Astrocyte of the cerebellum (primary cell): ENCODE data around the gene CDY1B.
"Not testable (repeated sequence)": the region's sequence is repeated elsewhere in the genome, so short reads cannot be mapped to it uniquely, and the experiment has no call there.

Source experiments
- DNase-seq: peaks from one replicate; pipeline ENCODE4 v3.0.0-alpha.2; 2011; ENCODE audit warnings: low read depth
- H3K4me3 ChIP-seq: 2 replicates; pipeline ENCODE4 v1.5.1; 2011; ENCODE audit warnings: mild to moderate bottlenecking, low read depth, low read length, moderate library complexity
- in situ Hi-C: cut with HindIII; loops from 2 replicates; pipeline ENCODE4 v1.10.0; 2017; ENCODE audit warnings: low sequenced_read_pairs

CDY1B gene

GRCh38 chrY:24047919-24048318 is at the start of gene CDY1B:
Gene CDY1B (minus strand): TSS chrY:24048019. CDS start chrY:24047688, 331 bp downstream.
- DNase-seq, in situ Hi-C loops, H3K4me3 ChIP-seq: not testable (repeated sequence)

- DNase-seq, in situ Hi-C loops: not testable (repeated sequence)
Measured at GRCh38 chrY:24049525-24049924, 1.7 kb upstream of the CDY1B start.

GRCh38 chrY:24043209-24043608 is 4.6 kb downstream of the CDY1B start:
- H3K4me3 ChIP-seq, DNase-seq, in situ Hi-C loops: not testable (repeated sequence)

More at GRCh38 chrY:24049525-24049924, 1.7 kb upstream of the CDY1B start:
- H3K4me3 ChIP-seq = not testable (repeated sequence)

- DNase-seq, in situ Hi-C loops: not testable (repeated sequence)
Measured at GRCh38 chrY:24039008-24039718, 8.7 kb downstream of the CDY1B start.

GRCh38 chrY:24026212-24027103 is 21.4 kb downstream of the CDY1B start:
- H3K4me3 ChIP-seq, in situ Hi-C loops, DNase-seq: not testable (repeated sequence)

More at GRCh38 chrY:24039008-24039718, 8.7 kb downstream of the CDY1B start:
- H3K4me3 ChIP-seq = not testable (repeated sequence)
